GM19193 (cell line): ENCODE data around the gene CAV3.

ENCODE experiments used
- POLR2A ChIP-seq: IDR thresholded peaks from 4 replicates; pipeline ENCODE4 v1.6.1; 2011; ENCODE audit not compliant: insufficient read depth, insufficient read length; ENCODE audit errors: extremely low read depth

The CAV3 gene

GRCh38 chr3:8768364-8769087 lies 34.9 kb downstream of the CAV3 start:
- TF ChIP-seq POLR2A: peak; percentile 36

GRCh38 chr3:8769088-8769822 lies 35.7 kb downstream of the CAV3 start, which contains the start of gene OXTR:
Gene OXTR (minus strand): TSS chr3:8769613. CDS start chr3:8768187, 1,426 bp downstream.
- TF ChIP-seq POLR2A: no peak

GRCh38 chr3:8773941-8774542 lies 40.4 kb downstream of the CAV3 start:
- TF ChIP-seq POLR2A: no peak

GRCh38 chr3:8775181-8775580 lies 41.6 kb downstream of the CAV3 start:
- TF ChIP-seq POLR2A: no peak

GRCh38 chr3:8775602-8776001 lies 42.0 kb downstream of the CAV3 start:
- TF ChIP-seq POLR2A: no peak

- TF ChIP-seq POLR2A: no peak
These were observed 42.8 kb downstream of the CAV3 start for GRCh38 chr3:8776406-8776805.

GRCh38 chr3:8777201-8777977 lies 43.8 kb downstream of the CAV3 start:
- TF ChIP-seq POLR2A: no peak

GRCh38 chr3:8777978-8778267 lies 44.3 kb downstream of the CAV3 start:
- no peak for TF ChIP-seq POLR2A

- no peak for TF ChIP-seq POLR2A
These were observed 44.9 kb downstream of the CAV3 start for GRCh38 chr3:8778475-8778874.

GRCh38 chr3:8780279-8780678 lies 46.7 kb downstream of the CAV3 start:
- TF ChIP-seq POLR2A: no peak

GRCh38 chr3:8784676-8785435 lies 51.3 kb downstream of the CAV3 start:
- no peak for TF ChIP-seq POLR2A

GRCh38 chr3:8790529-8790928 lies 56.9 kb downstream of the CAV3 start:
- TF ChIP-seq POLR2A: no peak

- no peak for TF ChIP-seq POLR2A
These were observed 59.6 kb downstream of the CAV3 start for GRCh38 chr3:8793242-8793641.

- no peak for TF ChIP-seq POLR2A
These were observed 60.6 kb downstream of the CAV3 start for GRCh38 chr3:8794247-8794646.
